Fibroblast of villous mesenchyme (primary cell): Measurements from ENCODE around the gene SPACA6. TPM values are rescaled to one million over a fixed set of nuclear protein-coding genes. Genes with fewer than 3 reads are reported as not detected.

Experiments used
- DNase-seq: peaks from one replicate; pipeline ENCODE4 v3.0.0-alpha.2; 2010; ENCODE audit warnings: low read depth
- H3K4me3 ChIP-seq: 2 replicates; pipeline ENCODE4 v1.5.1; 2011; ENCODE audit warnings: low read depth, mild to moderate bottlenecking, low read length
- CTCF ChIP-seq: IDR thresholded peaks from 2 replicates; pipeline ENCODE4 v1.5.1; 2012; ENCODE audit warnings: low read depth, mild to moderate bottlenecking, low read length; ENCODE audit not compliant: insufficient read depth
- small RNA-seq: library from RNA; depleted of rRNA; stranded (forward); fragments of <200 nt; gene quantifications from one replicate; pipeline ENCODE3, GENCODE V24; 2012
- total RNA-seq: library from RNA; depleted of rRNA; stranded (reverse); fragments of >200 nt; gene quantifications from 2 replicates; pipeline ENCODE4 v1.2.3, GENCODE V29; 2012

SPACA6 gene
- total RNA-seq, 1 donor, result 10.8 TPM

- TF ChIP-seq CTCF, result no peak
- H3K4me3 ChIP-seq, result no peak within 1 kb of the TSS
- peak; percentile 52 for DNase-seq
These were observed 58.5 kb downstream of the SPACA6 start, which contains the start of gene FPR1 for GRCh38 chr19:51751655-51752054. Gene FPR1, minus strand, starts transcription at chr19:51751878. Its CDS starts 4,884 bp downstream, at chr19:51746994.

GRCh38 chr19:51754109-51754508, 61.0 kb downstream of the SPACA6 start:
- no peak for TF ChIP-seq CTCF
- DNase-seq, result no peak
- no peak overlapping the region for H3K4me3 ChIP-seq

GRCh38 chr19:51754770-51755169, 61.6 kb downstream of the SPACA6 start:
- DNase-seq, result no peak
- no peak overlapping the region for H3K4me3 ChIP-seq
- no peak for TF ChIP-seq CTCF

Small RNAs within 50 kb of the gene (small RNA-seq; reads per million reads assigned to genes)
- gene AC018755.2, result not detected
- not detected for gene MIR125A
- gene MIR99B, result 0.28 reads per million
- not detected for gene MIRLET7E

Other genes starting within 250 kb of the SPACA6 start
- gene SIGLEC8, start 234.9 kb upstream of the SPACA6 start, total RNA-seq, result not detected in 2 replicates
- gene CEACAM18, start 214.8 kb upstream of the SPACA6 start, total RNA-seq, result not detected in 2 replicates
- not detected in 2 replicates for gene SIGLEC12, start 191.5 kb upstream of the SPACA6 start, total RNA-seq
- under 0.01 TPM in 1 of 2 replicates, not detected in the other for gene SIGLEC6, start 161.7 kb upstream of the SPACA6 start, total RNA-seq
- gene ZNF175, start 122.0 kb upstream of the SPACA6 start, total RNA-seq, result 5.5 and 9.9 TPM in 2 replicates
- not detected in 2 replicates for gene SIGLEC5, start 62.9 kb upstream of the SPACA6 start, total RNA-seq
- gene SIGLEC14, start 46.5 kb upstream of the SPACA6 start, total RNA-seq, result not detected in 2 replicates
- gene HAS1, start 30.7 kb downstream of the SPACA6 start, total RNA-seq, result not detected in 2 replicates
- not detected in 2 replicates for gene FPR1, start 58.5 kb downstream of the SPACA6 start, total RNA-seq
- gene FPR2, start 67.8 kb downstream of the SPACA6 start, total RNA-seq, result not detected in 2 replicates
- not detected in 2 replicates for gene FPR3, start 101.8 kb downstream of the SPACA6 start, total RNA-seq
- 3.5 and 4.2 TPM in 2 replicates for gene ZNF577, start 194.6 kb downstream of the SPACA6 start, total RNA-seq
- 6.4 and 12.1 TPM in 2 replicates for gene ZNF649, start 211.7 kb downstream of the SPACA6 start, total RNA-seq
- 5.2 and 10.8 TPM in 2 replicates for gene ZNF613, start 234.1 kb downstream of the SPACA6 start, total RNA-seq